Astrocyte (in vitro differentiated cells and primary cell): Measurements from ENCODE around the gene ARID3B.

Source experiments
- CTCF ChIP-seq: IDR thresholded peaks from 2 replicates; pipeline ENCODE4 v1.5.1; 2011; ENCODE audit warnings: low read depth, mild to moderate bottlenecking, inconsistent platforms, low read length, moderate library complexity; ENCODE audit not compliant: insufficient read depth
- EZH2 ChIP-seq: IDR thresholded peaks from 2 replicates; pipeline ENCODE4 v1.6.1; 2012; ENCODE audit warnings: mild to moderate bottlenecking, low read length, inconsistent platforms; ENCODE audit not compliant: insufficient read depth

GRCh38 chr15:74626336-74626735, 85.3 kb downstream of the ARID3B start:
- TF ChIP-seq CTCF (no peak), EZH2 (no peak)
